HepG2 (cell line): ENCODE data around the gene SPRYD4. TPM values are rescaled to one million over a fixed set of nuclear protein-coding genes. Genes with fewer than 3 reads are reported as not detected.

Source experiments
- CENPBD1 ChIP-seq: sonication (generic); formaldehyde crosslinking; IDR thresholded peaks from 2 replicates; pipeline ENCODE4 v1.8.0; 2022; ENCODE audit warnings: missing genetic modification reagents, low read depth, mild to moderate bottlenecking, borderline replicate concordance
- FOXC1 ChIP-seq: sonication (generic); formaldehyde crosslinking; IDR thresholded peaks from 2 replicates; pipeline ENCODE4 v1.8.0; 2022; ENCODE audit warnings: mild to moderate bottlenecking, missing genetic modification reagents, borderline replicate concordance
- GTF3A ChIP-seq: sonication (generic); formaldehyde crosslinking; conservative IDR thresholded peaks from 2 replicates; pipeline ENCODE4 v1.4.0; 2020; ENCODE audit warnings: mild to moderate bottlenecking, missing genetic modification reagents
- KAT2B ChIP-seq: fragments of 150-350 bp; IDR thresholded peaks from 2 replicates; pipeline ENCODE4 v1.6.1; 2014; ENCODE audit warnings: low read depth, low read length, borderline replicate concordance
- KMT2A ChIP-seq: sonication (generic); formaldehyde crosslinking; IDR thresholded peaks from 2 replicates; pipeline ENCODE4 v1.4.0; 2020; ENCODE audit warnings: missing genetic modification reagents
- MAFK ChIP-seq, 2 experiments: IDR thresholded peaks in 1 of 2; conservative IDR thresholded peaks in 1 of 2; 2 replicates each; pipeline ENCODE4 v1.6.1; 2011; ENCODE audit warnings: improper control_type of control experiment in 2 of 2, low read length in 2 of 2
- MTA1 ChIP-seq: sonication (generic); formaldehyde crosslinking; IDR thresholded peaks from 2 replicates; pipeline ENCODE4 v1.4.0; 2020; ENCODE audit warnings: missing genetic modification reagents, mild to moderate bottlenecking, borderline replicate concordance
- NFKB2 ChIP-seq: sonication (generic); formaldehyde crosslinking; IDR thresholded peaks from 2 replicates; pipeline ENCODE4 v1.4.0; 2020; ENCODE audit warnings: missing genetic modification reagents, borderline replicate concordance
- PRDM15 ChIP-seq: sonication (generic); formaldehyde crosslinking; IDR thresholded peaks from 2 replicates; pipeline ENCODE4 v1.4.0; 2020; ENCODE audit warnings: missing genetic modification reagents
- PRDM4 ChIP-seq: sonication (generic); formaldehyde crosslinking; IDR thresholded peaks from 2 replicates; pipeline ENCODE4 v1.9.0; 2021; ENCODE audit warnings: missing genetic modification reagents, borderline replicate concordance
- RFX1 ChIP-seq: fragments of 450-650 bp; IDR thresholded peaks from 2 replicates; pipeline ENCODE4 v1.6.1; 2017
- SRY ChIP-seq: sonication (generic); formaldehyde crosslinking; IDR thresholded peaks from 2 replicates; pipeline ENCODE4 v1.8.0; 2022; ENCODE audit warnings: mild to moderate bottlenecking, missing genetic modification reagents
- SYNCRIP ChIP-seq: fragments of 200-400 bp; formaldehyde crosslinking; IDR thresholded peaks from 2 replicates; pipeline ENCODE4 v1.6.1; 2018; ENCODE audit warnings: mild to moderate bottlenecking, low read depth, low read length; ENCODE audit not compliant: insufficient read depth
- ZFP1 ChIP-seq: IDR thresholded peaks from 2 replicates; pipeline ENCODE4 v1.6.1; 2016
- ZMAT5 ChIP-seq: sonication (generic); formaldehyde crosslinking; IDR thresholded peaks from 2 replicates; pipeline ENCODE4 v1.5.0; 2020; ENCODE audit warnings: mild to moderate bottlenecking, low read depth, missing genetic modification reagents, borderline replicate concordance
- ZNF124 ChIP-seq: sonication (generic); formaldehyde crosslinking; IDR thresholded peaks from 2 replicates; pipeline ENCODE4 v1.4.0; 2020; ENCODE audit warnings: missing genetic modification reagents
- ZNF292 ChIP-seq: sonication (generic); formaldehyde crosslinking; IDR thresholded peaks from 2 replicates; pipeline ENCODE4 v1.8.1; 2022; ENCODE audit warnings: mild to moderate bottlenecking, low read depth, missing genetic modification reagents, borderline replicate concordance
- ZNF432 ChIP-seq: sonication (generic); formaldehyde crosslinking; IDR thresholded peaks from 2 replicates; pipeline ENCODE4 v1.5.0; 2020; ENCODE audit warnings: missing genetic modification reagents, mild to moderate bottlenecking, borderline replicate concordance
- ZNF550 ChIP-seq: sonication (generic); formaldehyde crosslinking; IDR thresholded peaks from 2 replicates; pipeline ENCODE4 v1.4.0; 2020; ENCODE audit warnings: mild to moderate bottlenecking, missing genetic modification reagents, borderline replicate concordance
- ZNF576 ChIP-seq: sonication (generic); formaldehyde crosslinking; IDR thresholded peaks from 2 replicates; pipeline ENCODE4 v1.4.0; 2020; ENCODE audit warnings: mild to moderate bottlenecking, missing genetic modification reagents
- ZNF678 ChIP-seq: sonication (generic); formaldehyde crosslinking; IDR thresholded peaks from 2 replicates; pipeline ENCODE4 v1.4.0; 2020; ENCODE audit warnings: mild to moderate bottlenecking, missing genetic modification reagents
- ZSCAN20 ChIP-seq: sonication (generic); formaldehyde crosslinking; IDR thresholded peaks from 2 replicates; pipeline ENCODE4 v1.4.0; 2020; ENCODE audit warnings: missing genetic modification reagents, mild to moderate bottlenecking, borderline replicate concordance
- polyA plus RNA-seq, 8 experiments: library from polyadenylated mRNA; depleted of rRNA in 3 of 8; stranded (reverse) in 7 of 8; unstranded in 1 of 8; fragments of >200 nt; fragmentation: Illumina TruSeq in 4 of 8; extraction: Trizol in 4 of 8; gene quantifications; 2 replicates each; pipeline versions ENCODE4 v1.2.1 to v1.2.3, GENCODE V29; 2011 to 2016; ENCODE audit warnings: low read depth in 4 of 8, missing spikeins in 1 of 8, mixed read lengths in 1 of 8; ENCODE audit not compliant: insufficient read depth in 1 of 8
- total RNA-seq, 5 experiments: library from RNA; depleted of rRNA; stranded (reverse); fragments of >200 nt; fragmentation: Illumina TruSeq; extraction: Trizol; gene quantifications; 2 replicates each; pipeline ENCODE4 v1.2.3, GENCODE V29; 2016; ENCODE audit warnings: low read depth in 1 of 5

The SPRYD4 gene
- total and polyA plus RNA-seq, 2 of the 13 experiments (the other 11 are each of a cell fraction or from before 2014, with no cell fraction given): 3.9 to 4.5 TPM

GRCh38 chr12:56468216-56469006 is at the start of gene SPRYD4 (continued):
- TF ChIP-seq SYNCRIP: no peak
- TF ChIP-seq FOXC1 (CRISPR knock-in tag): peak; percentile 91; the same call in 1 of the 2 replicates
- TF ChIP-seq ZNF292 (CRISPR knock-in tag): no peak
- TF ChIP-seq PRDM15 (CRISPR knock-in tag): peak; percentile 8; the same call in 1 of the 2 replicates
- no peak for TF ChIP-seq MAFK (conservative IDR thresholded peaks at IDR 0.05 in 1 of 2, IDR thresholded peaks at IDR 0.05 in 1 of 2; ENCODE audit: low read length in 2 of 2)
- TF ChIP-seq ZMAT5 (CRISPR knock-in tag): no peak
- TF ChIP-seq CENPBD1: no peak
- no peak for TF ChIP-seq ZNF432 (CRISPR knock-in tag)
- TF ChIP-seq ZNF678 (CRISPR knock-in tag): peak; percentile 74; the same call in 1 of the 2 replicates
- peak; percentile 55; the same call in 1 of the 2 replicates for TF ChIP-seq PRDM4 (CRISPR knock-in tag)
- TF ChIP-seq KMT2A (CRISPR knock-in tag): peak; percentile 88
- TF ChIP-seq ZFP1 (CRISPR knock-in tag): peak; percentile 77
- TF ChIP-seq KAT2B: no peak
- TF ChIP-seq GTF3A (CRISPR knock-in tag): 0 out of 2 replicates have a peak, but pooled peaks have one; percentile 13
- peak; percentile 64; the same call in 1 of the 2 replicates for TF ChIP-seq ZSCAN20 (CRISPR knock-in tag)
- TF ChIP-seq MTA1 (CRISPR knock-in tag): peak; percentile 71; the same call in 1 of the 2 replicates
- TF ChIP-seq NFKB2: peak; percentile 79; the same call in 1 of the 2 replicates
- no peak for TF ChIP-seq ZNF550 (CRISPR knock-in tag)
- TF ChIP-seq RFX1: no peak
- TF ChIP-seq ZNF124 (CRISPR knock-in tag): peak; percentile 80; the same call in 1 of the 2 replicates
- TF ChIP-seq SRY (CRISPR knock-in tag): peak; percentile 79; the same call in 1 of the 2 replicates
- TF ChIP-seq ZNF576: no peak
